Breast epithelium (tissue), 4 donors: ENCODE data around the gene ACSM2A. TPM values are rescaled to one million over a fixed set of nuclear protein-coding genes. Genes with fewer than 3 reads are reported as not detected.
"Not testable (repeated sequence)": the region's sequence is repeated elsewhere in the genome, so short reads cannot be mapped to it uniquely, and the experiment has no call there.

ENCODE experiments used
- DNase-seq, 2 donors: peaks; one replicate each; pipeline ENCODE4 v3.0.0-alpha.2; 2019; ENCODE audit warnings: low spot score in 2 of 2
- H3K27ac ChIP-seq, 2 donors: fragments of 200-600 bp; sonication (generic) in 1 of 2; one replicate each; pipeline ENCODE4 v1.5.1; 2016 to 2019; ENCODE audit warnings: mild to moderate bottlenecking in 1 of 2
- H3K27me3 ChIP-seq, 2 donors: fragments of 200-600 bp; sonication (generic) in 1 of 2; one replicate each; pipeline versions ENCODE4 v1.5.1 to v1.6.0; 2017 to 2019; ENCODE audit warnings: control low read depth in 1 of 2, mild to moderate bottlenecking in 1 of 2
- H3K36me3 ChIP-seq: fragments of 200-600 bp; one replicate; pipeline ENCODE4 v1.5.1; 2019
- H3K4me1 ChIP-seq, 2 donors: fragments of 200-600 bp; sonication (generic); one replicate each; pipeline ENCODE4 v1.5.1; 2016 to 2019; ENCODE audit warnings: control low read depth in 1 of 2
- H3K4me3 ChIP-seq, 3 donors: fragments of 200-600 bp; sonication (generic); 1 replicate in 2 of 3; 2 replicates in 1 of 3; pipeline ENCODE4 v1.5.1; 2016 to 2019; ENCODE audit warnings: mild to moderate bottlenecking in 3 of 3, moderate library complexity in 2 of 3
- H3K9me3 ChIP-seq, 2 donors: fragments of 200-600 bp; sonication (generic) in 1 of 2; one replicate each; pipeline ENCODE4 v1.5.1; 2016 to 2019; ENCODE audit warnings: control low read depth in 1 of 2
- POLR2A ChIP-seq: fragments of 450-650 bp; IDR thresholded peaks from one replicate; pipeline ENCODE4 v1.6.1; 2016; ENCODE audit warnings: antibody characterized with exemption, mild to moderate bottlenecking, moderate library complexity
- POLR2AphosphoS5 ChIP-seq, 3 donors: sonication (generic); formaldehyde crosslinking; IDR thresholded peaks; one replicate each; pipeline ENCODE4 v1.6.1; 2017; ENCODE audit warnings: antibody characterized with exemption in 3 of 3
- intact Hi-C: fragments of 100-400 bp; cut with DNase I; formaldehyde crosslinking; loops from one replicate; pipeline ENCODE4 v1.15.1; 2023; ENCODE audit warnings: low total_unique reads
- total RNA-seq, 3 donors: library from RNA; depleted of rRNA; stranded (reverse); fragments of >200 nt; gene quantifications; one replicate each; pipeline ENCODE4 v1.1.0, GENCODE V29; 2016
- TF ChIP-seq, protein P1 (sequence below), 3 donors: fragments of 450-650 bp; IDR thresholded peaks; one replicate each; pipeline ENCODE4 v1.5.1; 2016 to 2017; ENCODE audit warnings: antibody characterized with exemption in 3 of 3, mild to moderate bottlenecking in 3 of 3, moderate library complexity in 3 of 3

ACSM2A gene
- total RNA-seq, 3 donors from 2014 or later = not detected

DNA sequence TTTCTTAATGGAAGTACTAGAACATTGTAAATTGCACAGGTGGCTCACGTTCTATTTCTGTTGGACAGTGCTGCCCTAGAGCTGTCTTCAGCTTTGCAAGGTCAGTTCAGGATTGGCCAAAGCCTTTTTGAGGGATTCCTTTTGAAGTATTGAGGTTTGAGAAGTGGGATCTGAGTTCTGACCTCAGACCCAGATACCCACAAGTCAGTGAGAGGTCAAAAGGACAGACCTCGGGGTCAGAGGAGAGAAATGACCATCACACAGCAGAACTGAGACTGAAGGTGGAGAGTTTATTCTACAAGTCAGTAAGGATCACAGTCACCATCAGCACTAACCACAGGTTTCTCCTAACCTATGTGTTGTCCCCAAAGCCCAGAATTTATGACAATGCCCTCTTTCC, 40.3 kb upstream of the ACSM2A start:
- no peak for TF ChIP-seq POLR2AphosphoS5 (IDR thresholded peaks at IDR 0.05)
- TF ChIP-seq, protein P1, sequence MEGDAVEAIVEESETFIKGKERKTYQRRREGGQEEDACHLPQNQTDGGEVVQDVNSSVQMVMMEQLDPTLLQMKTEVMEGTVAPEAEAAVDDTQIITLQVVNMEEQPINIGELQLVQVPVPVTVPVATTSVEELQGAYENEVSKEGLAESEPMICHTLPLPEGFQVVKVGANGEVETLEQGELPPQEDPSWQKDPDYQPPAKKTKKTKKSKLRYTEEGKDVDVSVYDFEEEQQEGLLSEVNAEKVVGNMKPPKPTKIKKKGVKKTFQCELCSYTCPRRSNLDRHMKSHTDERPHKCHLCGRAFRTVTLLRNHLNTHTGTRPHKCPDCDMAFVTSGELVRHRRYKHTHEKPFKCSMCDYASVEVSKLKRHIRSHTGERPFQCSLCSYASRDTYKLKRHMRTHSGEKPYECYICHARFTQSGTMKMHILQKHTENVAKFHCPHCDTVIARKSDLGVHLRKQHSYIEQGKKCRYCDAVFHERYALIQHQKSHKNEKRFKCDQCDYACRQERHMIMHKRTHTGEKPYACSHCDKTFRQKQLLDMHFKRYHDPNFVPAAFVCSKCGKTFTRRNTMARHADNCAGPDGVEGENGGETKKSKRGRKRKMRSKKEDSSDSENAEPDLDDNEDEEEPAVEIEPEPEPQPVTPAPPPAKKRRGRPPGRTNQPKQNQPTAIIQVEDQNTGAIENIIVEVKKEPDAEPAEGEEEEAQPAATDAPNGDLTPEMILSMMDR (IDR thresholded peaks at IDR 0.05) = no peak
- TF ChIP-seq POLR2A = no peak
- Histone ChIP-seq H3K4me3 (no peak overlapping the region), H3K27me3 (no peaks in the 10 kb centered on the region), H3K4me1 (no peaks in the 10 kb centered on the region), H3K36me3 (no peaks in the 10 kb centered on the region), H3K27ac (no peak overlapping the region), H3K9me3 (no peaks in the 10 kb centered on the region)
- intact Hi-C loops = no loop called here
- DNase-seq = no peak

DNA sequence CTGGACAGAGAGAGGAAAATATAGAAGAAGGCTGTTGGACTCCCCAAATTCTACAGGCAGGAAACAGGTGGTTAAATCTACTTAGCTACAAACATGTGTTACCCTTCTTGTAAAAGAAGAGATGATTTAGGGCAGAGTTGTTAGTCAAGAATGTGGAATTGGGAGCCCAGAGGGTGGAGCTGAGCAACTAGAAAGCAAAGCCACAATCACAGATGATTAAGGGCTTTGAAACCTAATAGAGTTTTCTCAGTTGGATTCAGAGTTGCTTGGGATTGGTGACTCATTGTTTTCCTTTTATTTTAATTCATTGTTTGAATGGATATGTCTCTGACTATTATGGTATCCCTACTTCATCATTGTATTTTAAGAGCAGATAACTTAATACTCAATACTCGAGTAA, 35.8 kb upstream of the ACSM2A start:
- Histone ChIP-seq H3K4me1 (no peaks in the 10 kb centered on the region), H3K4me3 (no peak overlapping the region), H3K36me3 (no peaks in the 10 kb centered on the region), H3K27me3 (no peaks in the 10 kb centered on the region), H3K27ac (no peak overlapping the region), H3K9me3 (no peaks in the 10 kb centered on the region)
- intact Hi-C loops = no loop called here
- no peak for DNase-seq
- TF ChIP-seq POLR2AphosphoS5 (IDR thresholded peaks at IDR 0.05) = no peak

DNA sequence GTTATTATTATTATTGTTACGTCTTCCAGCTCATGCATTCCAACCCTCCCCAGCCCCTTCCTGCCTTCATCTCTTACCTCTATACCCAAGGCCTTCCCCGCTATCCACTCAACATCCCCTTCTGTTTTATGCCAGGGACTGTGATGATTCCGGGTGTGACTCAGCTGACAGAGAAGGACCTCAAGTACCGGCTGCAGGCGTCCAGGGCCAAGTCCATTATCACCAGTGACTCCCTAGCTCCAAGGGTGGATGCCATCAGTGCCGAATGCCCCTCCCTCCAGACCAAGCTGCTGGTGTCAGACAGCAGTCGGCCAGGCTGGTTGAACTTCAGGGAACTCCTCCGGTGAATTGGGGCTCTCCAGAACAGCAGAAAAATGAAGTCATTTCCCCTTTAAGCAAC, 32.2 kb upstream of the ACSM2A start:
- H3K9me3 ChIP-seq, DNase-seq, intact Hi-C loops, H3K36me3 ChIP-seq, H3K27me3 ChIP-seq, H3K4me3 ChIP-seq, H3K4me1 ChIP-seq, H3K27ac ChIP-seq: not testable (repeated sequence)

DNA sequence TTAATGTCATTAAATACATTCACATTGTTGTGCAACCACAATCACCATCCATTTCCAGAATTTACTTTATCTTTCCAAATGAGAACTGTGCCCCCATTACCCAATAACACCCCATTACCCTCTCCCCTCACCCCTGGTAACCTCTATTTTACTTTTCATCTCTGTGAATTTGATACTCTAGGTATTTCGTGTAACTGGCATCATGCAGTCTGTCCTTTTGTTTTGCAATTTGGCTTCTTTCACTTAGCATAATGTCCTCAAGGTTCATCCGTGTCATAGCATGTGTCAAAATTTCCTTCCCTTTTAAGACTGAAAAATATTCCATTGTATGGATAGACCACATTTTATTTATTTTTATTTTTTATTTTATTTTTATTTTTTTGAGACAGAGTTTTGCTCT, 29.6 kb upstream of the ACSM2A start:
- H3K27ac ChIP-seq = not testable (repeated sequence)

DNA sequence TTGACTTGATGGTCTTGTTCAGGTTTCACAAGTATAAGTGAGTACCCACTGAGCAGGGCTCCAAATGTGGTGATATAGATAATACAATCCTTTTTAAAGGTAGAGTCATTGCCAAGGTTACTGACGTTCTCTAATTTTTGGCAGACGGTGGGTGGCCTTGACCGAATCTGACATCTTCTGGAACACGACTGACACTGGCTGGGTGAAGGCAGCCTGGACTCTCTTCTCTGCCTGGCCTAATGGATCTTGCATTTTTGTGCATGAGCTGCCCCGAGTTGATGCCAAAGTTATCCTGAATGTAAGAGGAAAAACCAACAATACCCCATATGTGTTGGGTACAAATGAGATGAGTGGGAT, 27.6 kb upstream of the ACSM2A start:
- H3K27me3 ChIP-seq, H3K4me1 ChIP-seq, H3K9me3 ChIP-seq, H3K27ac ChIP-seq, intact Hi-C loops, H3K4me3 ChIP-seq, DNase-seq, H3K36me3 ChIP-seq: not testable (repeated sequence)

More for the DNA sequence above, 29.6 kb upstream of the ACSM2A start:
- H3K27me3 ChIP-seq, H3K4me1 ChIP-seq, intact Hi-C loops, H3K36me3 ChIP-seq, H3K4me3 ChIP-seq, H3K9me3 ChIP-seq, DNase-seq: not testable (repeated sequence)

DNA sequence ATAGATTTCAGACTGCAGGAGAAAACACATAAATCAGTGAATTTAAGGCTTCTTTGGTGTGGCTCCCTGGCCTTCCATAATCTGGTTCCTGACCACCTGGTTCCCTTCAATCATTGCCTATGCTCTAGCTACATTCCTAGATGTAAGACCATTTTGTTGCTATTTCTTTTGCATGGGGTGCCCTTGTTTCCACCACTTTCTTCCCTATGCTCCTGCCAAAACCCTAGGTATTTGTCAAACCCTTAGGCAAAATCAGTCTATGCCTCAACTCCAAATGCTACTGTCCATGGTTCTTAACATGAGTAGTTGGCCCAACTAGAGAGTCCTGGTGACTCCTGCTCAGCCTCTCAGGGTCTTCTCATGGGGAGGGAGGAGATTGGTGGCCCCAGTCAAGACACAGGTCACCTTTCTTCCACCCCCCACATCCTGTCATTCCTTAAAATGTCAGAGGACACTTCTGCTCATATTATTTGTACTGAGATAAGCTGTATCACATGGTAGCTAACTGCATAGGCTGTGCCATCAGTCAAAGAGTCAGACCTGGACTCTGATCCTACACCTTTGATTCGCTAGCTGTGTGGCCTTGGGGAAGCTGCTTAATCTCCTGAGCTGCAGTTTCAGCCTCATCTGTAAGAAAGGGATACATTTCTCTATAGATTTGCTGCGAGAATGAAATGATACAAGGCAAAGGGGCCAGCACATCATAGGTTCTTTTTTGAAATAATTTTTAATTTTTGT, 27.0 kb upstream of the ACSM2A start:
- H3K9me3 ChIP-seq = no peaks in the 10 kb centered on the region
- no peaks in the 10 kb centered on the region for H3K27me3 ChIP-seq
- no peaks in the 10 kb centered on the region for H3K36me3 ChIP-seq
- H3K27ac ChIP-seq = no peak overlapping the region
- TF ChIP-seq POLR2A = no peak
- TF ChIP-seq POLR2AphosphoS5 (IDR thresholded peaks at IDR 0.05) = no peak
- TF ChIP-seq, protein P1 (IDR thresholded peaks at IDR 0.05) = no peak
- no peaks in the 10 kb centered on the region for H3K4me1 ChIP-seq
- DNase-seq = no peak
- intact Hi-C loops = no loop called here
- H3K4me3 ChIP-seq = no peak overlapping the region

DNA sequence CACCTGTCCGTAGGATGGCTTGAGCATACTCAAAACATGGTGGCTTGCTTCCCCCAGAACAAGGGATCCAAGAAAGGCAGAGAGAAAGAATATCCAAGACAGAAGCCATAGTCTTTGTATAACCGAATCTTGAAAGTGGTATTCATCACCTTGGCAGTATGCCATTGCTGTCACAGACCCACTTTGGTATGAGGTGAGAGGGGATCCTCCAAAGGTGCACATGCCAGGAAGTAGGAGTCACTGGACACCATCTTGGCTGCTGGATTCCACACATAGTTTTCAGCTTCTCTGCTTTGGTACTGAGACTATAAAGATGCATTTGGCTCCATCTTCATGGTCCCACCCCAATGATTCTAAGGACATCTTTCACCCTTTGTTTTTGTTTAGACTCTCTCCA, 23.9 kb upstream of the ACSM2A start:
- H3K4me1 ChIP-seq, DNase-seq, intact Hi-C loops, H3K27me3 ChIP-seq, H3K36me3 ChIP-seq, H3K4me3 ChIP-seq, H3K9me3 ChIP-seq, H3K27ac ChIP-seq: not testable (repeated sequence)

DNA sequence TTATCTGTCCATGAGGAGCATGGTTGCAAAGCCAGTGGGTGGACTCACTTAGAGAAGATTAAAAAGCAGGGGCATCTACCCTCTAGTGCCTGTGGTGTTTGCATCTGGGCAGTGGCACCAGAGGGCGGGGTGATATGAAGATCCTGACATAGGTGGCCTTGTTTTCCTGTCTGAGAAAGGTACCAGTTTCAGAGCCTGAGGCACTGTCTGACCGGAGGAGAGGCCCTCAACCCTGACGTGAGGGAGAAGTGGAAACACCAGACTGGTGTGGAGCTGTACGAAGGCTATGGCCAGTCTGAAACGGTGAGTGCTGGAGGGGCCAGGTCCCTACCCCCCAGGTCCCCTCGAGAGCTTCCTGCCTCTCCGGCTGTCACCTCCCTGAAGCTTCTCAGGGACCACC, 21.8 kb upstream of the ACSM2A start:
- H3K4me3 ChIP-seq, H3K9me3 ChIP-seq, H3K36me3 ChIP-seq, DNase-seq, H3K4me1 ChIP-seq, intact Hi-C loops, H3K27me3 ChIP-seq, H3K27ac ChIP-seq: not testable (repeated sequence)

DNA sequence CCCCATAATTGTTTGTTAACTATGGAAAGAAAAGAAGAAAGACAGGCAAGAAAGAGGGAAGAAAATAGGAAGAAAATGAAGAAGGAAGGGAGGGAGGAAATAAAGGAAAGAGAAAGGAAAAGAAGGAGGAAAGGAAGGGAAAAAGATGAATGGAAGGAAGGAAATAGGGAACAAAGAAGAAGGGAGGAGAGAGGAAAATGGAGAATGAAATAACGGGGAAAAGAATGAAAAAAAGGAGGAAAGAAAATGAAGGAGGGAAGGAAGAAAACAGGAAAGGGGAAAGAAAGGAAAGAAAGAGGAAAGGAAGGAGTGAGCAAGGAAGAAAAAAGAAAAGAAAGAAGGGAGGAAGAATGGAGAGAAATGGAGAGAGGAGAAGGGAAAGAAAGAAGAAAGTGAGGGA, 20.8 kb upstream of the ACSM2A start:
- DNase-seq, H3K4me1 ChIP-seq, H3K36me3 ChIP-seq, H3K27ac ChIP-seq, H3K4me3 ChIP-seq, intact Hi-C loops, H3K9me3 ChIP-seq, H3K27me3 ChIP-seq: not testable (repeated sequence)
